ENCODE results near the gene EEIG1. TPM values are rescaled to one million over a fixed set of nuclear protein-coding genes. Genes with fewer than 3 reads are reported as not detected.
A peak's percentile ranks its signal among the peaks of the same experiment; 100 is the strongest.

Gene EEIG1
- total RNA-seq: 53.5 and 71.1 TPM in 2 replicates
- long read RNA-seq, partial matches to known transcripts: 0 of 6 reads
- long read RNA-seq, other reads (novel, unspliced or antisense): 6 of 6 reads

DNA sequence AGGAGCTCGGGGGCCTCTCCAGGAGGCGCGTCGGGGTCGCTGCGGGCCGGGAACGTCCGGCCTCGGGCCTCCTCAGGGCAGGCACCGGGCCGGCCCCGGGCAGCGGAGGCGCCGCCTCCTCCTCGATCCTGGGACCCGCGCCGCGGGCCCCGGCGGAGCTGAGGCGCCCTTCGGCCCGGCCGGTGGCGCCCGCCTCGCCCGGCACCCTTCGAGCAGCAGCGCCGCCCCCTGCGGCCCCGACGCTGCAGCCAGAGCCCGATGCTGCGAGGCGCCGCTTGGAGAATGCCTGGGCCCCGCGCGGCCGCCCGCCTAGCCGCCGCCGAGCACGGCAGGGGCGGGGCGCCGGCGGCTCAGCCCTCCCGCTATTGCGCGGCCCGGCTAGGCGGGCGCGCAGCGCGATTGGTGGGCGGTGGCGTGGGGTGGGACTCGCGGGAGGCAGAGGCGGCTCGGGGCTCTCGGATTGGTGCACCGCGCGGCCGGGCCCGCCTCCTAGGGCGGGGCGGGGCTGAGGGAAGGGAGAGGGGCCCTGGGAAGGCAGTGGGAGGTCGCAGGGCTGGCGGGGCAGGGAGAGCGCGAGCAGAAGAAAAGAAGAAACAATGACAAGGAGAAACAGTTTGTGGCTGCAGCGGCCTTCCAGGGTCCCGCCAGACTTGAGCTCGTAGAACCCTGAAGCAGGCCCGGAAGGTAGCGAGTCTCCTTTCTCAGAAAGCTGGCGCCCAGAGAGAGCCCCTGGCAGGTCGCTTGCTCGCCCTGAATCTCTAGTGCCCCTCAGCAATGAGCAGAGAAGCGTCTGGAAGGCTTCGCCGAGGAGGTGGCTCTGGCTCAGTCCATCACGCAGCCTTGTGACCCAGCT, at the start of gene EEIG1:
Gene EEIG1 (minus strand): TSS at position 284 of the 853 bp plus-strand sequence. CDS start 852 bp downstream, outside the sequence.
- Mint-ChIP-seq H3K9me3 (no peaks in the 10 kb centered on the region), H3K27ac (ENCODE audit: unreplicated experiment) (peak within 1 kb of the TSS; percentile 100), H3K27me3 (ENCODE audit: low read depth) (no peaks in the 10 kb centered on the region), H3K4me3 (peak within 1 kb of the TSS; percentile 97), H3K36me3 (ENCODE audit: low read depth) (no peaks in the 10 kb centered on the region), H3K4me1 (peaks cover 46% of the 10 kb centered on the region)
- peak; percentile 97 for DNase-seq (ENCODE audit: low read depth, low spot score)
- TF ChIP-seq, protein P1, sequence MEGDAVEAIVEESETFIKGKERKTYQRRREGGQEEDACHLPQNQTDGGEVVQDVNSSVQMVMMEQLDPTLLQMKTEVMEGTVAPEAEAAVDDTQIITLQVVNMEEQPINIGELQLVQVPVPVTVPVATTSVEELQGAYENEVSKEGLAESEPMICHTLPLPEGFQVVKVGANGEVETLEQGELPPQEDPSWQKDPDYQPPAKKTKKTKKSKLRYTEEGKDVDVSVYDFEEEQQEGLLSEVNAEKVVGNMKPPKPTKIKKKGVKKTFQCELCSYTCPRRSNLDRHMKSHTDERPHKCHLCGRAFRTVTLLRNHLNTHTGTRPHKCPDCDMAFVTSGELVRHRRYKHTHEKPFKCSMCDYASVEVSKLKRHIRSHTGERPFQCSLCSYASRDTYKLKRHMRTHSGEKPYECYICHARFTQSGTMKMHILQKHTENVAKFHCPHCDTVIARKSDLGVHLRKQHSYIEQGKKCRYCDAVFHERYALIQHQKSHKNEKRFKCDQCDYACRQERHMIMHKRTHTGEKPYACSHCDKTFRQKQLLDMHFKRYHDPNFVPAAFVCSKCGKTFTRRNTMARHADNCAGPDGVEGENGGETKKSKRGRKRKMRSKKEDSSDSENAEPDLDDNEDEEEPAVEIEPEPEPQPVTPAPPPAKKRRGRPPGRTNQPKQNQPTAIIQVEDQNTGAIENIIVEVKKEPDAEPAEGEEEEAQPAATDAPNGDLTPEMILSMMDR (conservative IDR thresholded peaks at IDR 0.05): no peak

DNA sequence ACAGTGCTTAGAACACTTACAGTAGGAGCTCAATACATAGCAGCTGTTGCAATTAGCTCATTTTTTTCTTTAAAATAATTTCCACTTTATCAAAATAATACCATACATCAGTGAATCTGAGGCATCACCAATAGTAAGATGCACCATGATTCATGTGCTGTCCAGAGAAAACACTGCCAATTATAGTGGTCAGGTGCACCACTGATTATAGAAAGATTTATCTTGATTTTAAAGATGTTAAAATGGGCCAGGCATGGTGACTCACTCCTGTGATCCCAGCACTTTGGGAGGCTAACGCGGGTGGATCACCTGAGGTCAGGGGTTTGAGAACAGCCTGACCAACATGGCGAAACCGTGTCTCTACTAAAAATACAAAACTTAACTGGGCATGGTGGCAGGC, 46.9 kb upstream of the EEIG1 start:
- no peak for DNase-seq (ENCODE audit: low read depth, low spot score)
- TF ChIP-seq, protein P1 (conservative IDR thresholded peaks at IDR 0.05): no peak
- H3K27me3 Mint-ChIP-seq (ENCODE audit: low read depth): no peaks in the 10 kb centered on the region
- no peak overlapping the region for H3K27ac Mint-ChIP-seq (ENCODE audit: unreplicated experiment)
- H3K4me3 Mint-ChIP-seq: no peak overlapping the region
- H3K36me3 Mint-ChIP-seq (ENCODE audit: low read depth): no peaks in the 10 kb centered on the region
- H3K9me3 Mint-ChIP-seq: no peaks in the 10 kb centered on the region
- peaks cover 10% of the 10 kb centered on the region for H3K4me1 Mint-ChIP-seq

GRCh38 chr9:128026773-128027541, 46.2 kb upstream of the EEIG1 start:
- H3K9me3 Mint-ChIP-seq: no peaks in the 10 kb centered on the region
- no peak for DNase-seq (ENCODE audit: low read depth, low spot score)
- H3K27me3 Mint-ChIP-seq (ENCODE audit: low read depth): no peaks in the 10 kb centered on the region
- peaks cover 10% of the 10 kb centered on the region for H3K4me1 Mint-ChIP-seq
- H3K36me3 Mint-ChIP-seq (ENCODE audit: low read depth): no peaks in the 10 kb centered on the region
- TF ChIP-seq, protein P1 (conservative IDR thresholded peaks at IDR 0.05): no peak
- H3K27ac Mint-ChIP-seq (ENCODE audit: unreplicated experiment): no peak overlapping the region
- H3K4me3 Mint-ChIP-seq: no peak overlapping the region

GRCh38 chr9:128026255-128026772, 45.5 kb upstream of the EEIG1 start:
- H3K27ac Mint-ChIP-seq (ENCODE audit: unreplicated experiment): no peak overlapping the region
- no peak for DNase-seq (ENCODE audit: low read depth, low spot score)
- TF ChIP-seq, protein P1 (conservative IDR thresholded peaks at IDR 0.05): no peak
- peaks cover 10% of the 10 kb centered on the region for H3K4me1 Mint-ChIP-seq
- no peak overlapping the region for H3K4me3 Mint-ChIP-seq
- H3K36me3 Mint-ChIP-seq (ENCODE audit: low read depth): no peaks in the 10 kb centered on the region
- no peaks in the 10 kb centered on the region for H3K9me3 Mint-ChIP-seq
- H3K27me3 Mint-ChIP-seq (ENCODE audit: low read depth): no peaks in the 10 kb centered on the region

DNA sequence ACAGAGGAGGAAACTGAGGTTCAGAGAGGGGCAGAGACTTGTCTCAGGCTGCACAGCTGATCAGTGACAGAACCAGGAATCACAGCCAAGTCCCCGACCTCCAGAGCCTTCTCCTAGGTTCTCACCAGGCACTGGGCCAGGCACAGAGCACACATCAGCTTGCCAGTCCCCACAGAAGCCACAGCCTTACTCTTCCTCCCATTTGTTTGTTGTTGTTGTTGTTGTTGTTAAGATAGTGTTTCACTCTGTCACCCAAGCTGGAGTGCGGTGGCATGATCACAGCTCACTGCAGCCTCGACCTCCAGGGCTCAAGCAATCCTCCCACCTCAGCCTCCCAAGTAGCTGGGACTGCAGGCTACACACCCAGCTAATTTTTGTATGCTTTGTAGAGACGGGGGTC, 44.9 kb upstream of the EEIG1 start:
- DNase-seq (ENCODE audit: low read depth, low spot score): no peak
- H3K9me3 Mint-ChIP-seq: no peaks in the 10 kb centered on the region
- H3K27ac Mint-ChIP-seq (ENCODE audit: unreplicated experiment): no peak overlapping the region
- no peaks in the 10 kb centered on the region for H3K36me3 Mint-ChIP-seq (ENCODE audit: low read depth)
- H3K4me3 Mint-ChIP-seq: no peak overlapping the region
- no peaks in the 10 kb centered on the region for H3K27me3 Mint-ChIP-seq (ENCODE audit: low read depth)
- TF ChIP-seq, protein P1 (conservative IDR thresholded peaks at IDR 0.05): no peak
- peaks cover 10% of the 10 kb centered on the region for H3K4me1 Mint-ChIP-seq

All from neural crest cell (in vitro differentiated cells).